DND-41 (cell line): ENCODE results near the gene PPP1CC.

Experiments used
- EZH2 ChIP-seq: IDR thresholded peaks from 3 replicates; pipeline ENCODE4 v1.6.1; 2012; ENCODE audit warnings: borderline replicate concordance, low read depth, mild to moderate bottlenecking, moderate library complexity, low read length, inconsistent platforms; ENCODE audit not compliant: severe bottlenecking
- TF ChIP-seq, protein P1 (sequence below): IDR thresholded peaks from 2 replicates; pipeline ENCODE4 v1.5.1; 2012; ENCODE audit warnings: borderline replicate concordance, low read length, moderate library complexity, mild to moderate bottlenecking; ENCODE audit not compliant: poor library complexity, severe bottlenecking; ENCODE audit errors: extremely low read depth

DNA sequence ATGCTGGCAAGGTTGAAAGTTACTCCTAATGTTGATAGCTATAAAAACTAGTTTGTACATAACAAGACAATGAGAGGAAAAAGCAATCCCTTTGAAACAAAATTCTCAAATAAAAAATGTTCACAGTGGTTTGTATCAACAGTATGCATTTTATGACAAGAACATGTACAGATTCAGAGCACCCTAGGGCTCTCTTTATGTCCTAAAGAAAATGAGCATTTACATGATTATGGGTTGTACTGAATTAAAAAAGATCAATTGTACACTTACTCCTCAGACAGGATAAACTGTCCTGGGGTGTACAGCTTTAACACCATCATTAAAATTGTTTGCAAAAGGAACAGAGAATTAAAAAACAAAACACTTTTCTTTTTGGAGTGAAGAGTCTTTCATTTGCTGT is 22.2 kb downstream of the PPP1CC start:
- TF ChIP-seq, protein P1, sequence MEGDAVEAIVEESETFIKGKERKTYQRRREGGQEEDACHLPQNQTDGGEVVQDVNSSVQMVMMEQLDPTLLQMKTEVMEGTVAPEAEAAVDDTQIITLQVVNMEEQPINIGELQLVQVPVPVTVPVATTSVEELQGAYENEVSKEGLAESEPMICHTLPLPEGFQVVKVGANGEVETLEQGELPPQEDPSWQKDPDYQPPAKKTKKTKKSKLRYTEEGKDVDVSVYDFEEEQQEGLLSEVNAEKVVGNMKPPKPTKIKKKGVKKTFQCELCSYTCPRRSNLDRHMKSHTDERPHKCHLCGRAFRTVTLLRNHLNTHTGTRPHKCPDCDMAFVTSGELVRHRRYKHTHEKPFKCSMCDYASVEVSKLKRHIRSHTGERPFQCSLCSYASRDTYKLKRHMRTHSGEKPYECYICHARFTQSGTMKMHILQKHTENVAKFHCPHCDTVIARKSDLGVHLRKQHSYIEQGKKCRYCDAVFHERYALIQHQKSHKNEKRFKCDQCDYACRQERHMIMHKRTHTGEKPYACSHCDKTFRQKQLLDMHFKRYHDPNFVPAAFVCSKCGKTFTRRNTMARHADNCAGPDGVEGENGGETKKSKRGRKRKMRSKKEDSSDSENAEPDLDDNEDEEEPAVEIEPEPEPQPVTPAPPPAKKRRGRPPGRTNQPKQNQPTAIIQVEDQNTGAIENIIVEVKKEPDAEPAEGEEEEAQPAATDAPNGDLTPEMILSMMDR, result no peak
- TF ChIP-seq EZH2, result no peak
